Measurements from ENCODE around the gene SFXN1.

GRCh38 chr5:175548626-175549311 lies 70.4 kb downstream of the SFXN1 start:
- TF ChIP-seq CTCF (IDR thresholded peaks at IDR 0.05 in 8 of 11, conservative IDR thresholded peaks at IDR 0.05 in 3 of 11) (no peak), POLR2A (IDR thresholded peaks at IDR 0.05) (no peak)

All from spleen (tissue), 7 donors.